Islet of Langerhans (tissue), 1 donor: ENCODE measurements around the gene ANO2.

Experiments
- FAIRE-seq: peaks from one replicate; lab custom pipeline; 2011; peaks lifted over from hg19 to GRCh38; lab: Jason Lieb, UNC

The ANO2 gene

GRCh38 chr12:5916785-5917290, 28.2 kb downstream of the ANO2 start:
- FAIRE-seq, result no peak

GRCh38 chr12:5915511-5915910, 29.5 kb downstream of the ANO2 start:
- no peak for FAIRE-seq

- FAIRE-seq, result no peak
These were observed 30.5 kb downstream of the ANO2 start for GRCh38 chr12:5914387-5915149.

- FAIRE-seq, result no peak
These were observed 31.7 kb downstream of the ANO2 start for GRCh38 chr12:5913387-5913786.

- no peak for FAIRE-seq
These were observed 32.4 kb downstream of the ANO2 start for GRCh38 chr12:5912437-5913334.

- FAIRE-seq, result no peak
These were observed 33.0 kb downstream of the ANO2 start for GRCh38 chr12:5912011-5912410.

- FAIRE-seq, result no peak
These were observed 34.1 kb downstream of the ANO2 start for GRCh38 chr12:5910790-5911548.

- FAIRE-seq, result no peak
These were observed 35.5 kb downstream of the ANO2 start for GRCh38 chr12:5909560-5909959.

- no peak for FAIRE-seq
These were observed 36.8 kb downstream of the ANO2 start for GRCh38 chr12:5908251-5908650.

- FAIRE-seq, result no peak
These were observed 37.3 kb downstream of the ANO2 start for GRCh38 chr12:5907807-5908206.

- no peak for FAIRE-seq
These were observed 39.3 kb downstream of the ANO2 start for GRCh38 chr12:5905757-5906156.

GRCh38 chr12:5904969-5905368, 40.1 kb downstream of the ANO2 start:
- FAIRE-seq, result no peak

GRCh38 chr12:5904441-5904840, 40.6 kb downstream of the ANO2 start:
- no peak for FAIRE-seq

- no peak for FAIRE-seq
These were observed 42.3 kb downstream of the ANO2 start for GRCh38 chr12:5902736-5903135.

GRCh38 chr12:5901416-5901815, 43.6 kb downstream of the ANO2 start:
- no peak for FAIRE-seq

- no peak for FAIRE-seq
These were observed 44.4 kb downstream of the ANO2 start for GRCh38 chr12:5900533-5901205.

GRCh38 chr12:5900076-5900475, 45.0 kb downstream of the ANO2 start:
- FAIRE-seq, result no peak

GRCh38 chr12:5899675-5900074, 45.4 kb downstream of the ANO2 start:
- FAIRE-seq, result no peak

GRCh38 chr12:5898874-5899273, 46.2 kb downstream of the ANO2 start:
- no peak for FAIRE-seq

- FAIRE-seq, result no peak
These were observed 55.5 kb downstream of the ANO2 start for GRCh38 chr12:5889381-5890047.

GRCh38 chr12:5888816-5889315, 56.2 kb downstream of the ANO2 start:
- FAIRE-seq, result no peak
